Retinal pigment epithelial cell (primary cell): ENCODE results near the gene GALNT7.

Experiments
- DNase-seq: peaks from one replicate; pipeline ENCODE4 v3.0.0-alpha.2; 2010; ENCODE audit warnings: low read depth
- H3K4me3 ChIP-seq: 2 replicates; pipeline ENCODE4 v1.5.1; 2011; ENCODE audit warnings: mild to moderate bottlenecking, low read length, control low read depth, moderate library complexity
- TF ChIP-seq, protein P1 (sequence below): conservative IDR thresholded peaks from 2 replicates; pipeline ENCODE4 v1.5.1; 2011; ENCODE audit warnings: low read depth, low read length, control low read depth, inconsistent platforms

GALNT7 gene

DNA sequence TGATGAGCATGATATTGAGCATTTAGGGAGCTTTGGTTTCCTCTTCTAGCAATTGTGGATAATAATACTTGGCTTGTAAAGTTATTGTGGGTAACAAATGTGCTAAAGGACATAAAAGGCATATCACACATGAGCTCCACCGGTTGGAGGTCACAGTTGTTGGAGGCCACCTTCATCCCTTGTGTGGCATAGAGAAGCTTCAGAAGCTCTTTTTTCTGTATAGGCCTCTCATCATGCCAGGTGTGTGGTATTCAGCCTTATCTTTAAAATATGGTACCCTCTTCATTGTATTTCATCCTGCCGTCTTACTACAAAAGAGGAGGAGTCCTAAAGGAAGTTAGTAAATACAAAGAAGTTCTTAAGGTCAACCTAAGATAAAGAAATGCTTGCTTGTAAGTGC is 99.1 kb downstream of the GALNT7 start:
- TF ChIP-seq, protein P1, sequence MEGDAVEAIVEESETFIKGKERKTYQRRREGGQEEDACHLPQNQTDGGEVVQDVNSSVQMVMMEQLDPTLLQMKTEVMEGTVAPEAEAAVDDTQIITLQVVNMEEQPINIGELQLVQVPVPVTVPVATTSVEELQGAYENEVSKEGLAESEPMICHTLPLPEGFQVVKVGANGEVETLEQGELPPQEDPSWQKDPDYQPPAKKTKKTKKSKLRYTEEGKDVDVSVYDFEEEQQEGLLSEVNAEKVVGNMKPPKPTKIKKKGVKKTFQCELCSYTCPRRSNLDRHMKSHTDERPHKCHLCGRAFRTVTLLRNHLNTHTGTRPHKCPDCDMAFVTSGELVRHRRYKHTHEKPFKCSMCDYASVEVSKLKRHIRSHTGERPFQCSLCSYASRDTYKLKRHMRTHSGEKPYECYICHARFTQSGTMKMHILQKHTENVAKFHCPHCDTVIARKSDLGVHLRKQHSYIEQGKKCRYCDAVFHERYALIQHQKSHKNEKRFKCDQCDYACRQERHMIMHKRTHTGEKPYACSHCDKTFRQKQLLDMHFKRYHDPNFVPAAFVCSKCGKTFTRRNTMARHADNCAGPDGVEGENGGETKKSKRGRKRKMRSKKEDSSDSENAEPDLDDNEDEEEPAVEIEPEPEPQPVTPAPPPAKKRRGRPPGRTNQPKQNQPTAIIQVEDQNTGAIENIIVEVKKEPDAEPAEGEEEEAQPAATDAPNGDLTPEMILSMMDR: no peak
- no peak overlapping the region for H3K4me3 ChIP-seq
- no peak for DNase-seq

DNA sequence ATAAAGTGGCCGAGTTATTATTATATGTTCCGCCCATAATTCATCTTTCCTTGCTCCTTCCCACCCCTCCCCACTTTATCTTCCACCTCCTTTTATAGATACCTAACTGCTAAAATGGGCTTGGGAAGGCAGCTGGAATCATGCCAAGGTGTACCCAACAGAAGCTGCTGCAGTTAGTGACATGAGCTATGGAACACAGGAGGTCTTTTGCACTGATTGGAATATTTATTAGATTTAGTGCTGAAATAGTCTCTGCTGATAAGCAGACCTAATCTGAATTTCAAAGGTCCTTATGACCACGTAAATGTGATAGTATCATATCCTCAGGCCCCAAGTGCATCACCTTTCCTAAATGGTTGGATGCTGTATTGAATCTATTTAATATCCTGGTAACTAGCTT is 100.7 kb downstream of the GALNT7 start:
- H3K4me3 ChIP-seq: no peak overlapping the region
- DNase-seq: no peak
- TF ChIP-seq, protein P1: no peak

DNA sequence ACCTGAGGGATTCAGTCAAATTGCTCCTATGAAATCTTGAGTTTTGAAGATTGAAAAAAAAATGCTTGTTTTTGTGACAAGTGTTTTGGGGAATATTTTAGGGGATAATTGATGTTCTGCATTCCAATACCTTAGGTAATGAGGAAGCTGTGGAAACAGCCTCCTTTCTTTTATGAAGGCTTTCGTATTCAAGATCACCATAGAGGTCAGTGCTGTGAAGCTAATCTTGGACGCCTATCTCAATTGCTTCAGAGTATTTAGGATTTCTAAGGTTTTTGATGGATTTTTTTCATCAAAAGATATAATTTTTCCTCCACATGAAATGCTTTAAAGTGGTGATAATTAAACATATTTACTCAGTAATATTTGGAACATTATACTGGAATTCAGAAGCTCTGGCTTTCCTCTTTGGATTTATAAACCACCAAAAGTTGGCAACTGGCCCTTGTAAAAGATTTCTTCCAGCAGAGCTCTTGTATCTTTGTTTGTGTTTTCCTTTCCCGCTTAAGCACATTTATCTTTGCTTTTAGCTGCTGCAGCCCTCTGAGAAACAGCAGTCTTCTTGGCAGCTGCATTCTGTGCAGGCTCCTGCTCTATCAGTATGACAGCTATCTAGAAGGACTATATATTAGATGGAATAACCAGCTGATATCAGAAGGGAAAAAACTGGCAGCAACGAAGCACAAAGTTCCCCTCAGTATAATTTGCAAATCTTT is 101.9 kb downstream of the GALNT7 start:
- DNase-seq: no peak
- H3K4me3 ChIP-seq: no peak overlapping the region
- TF ChIP-seq, protein P1: no peak

DNA sequence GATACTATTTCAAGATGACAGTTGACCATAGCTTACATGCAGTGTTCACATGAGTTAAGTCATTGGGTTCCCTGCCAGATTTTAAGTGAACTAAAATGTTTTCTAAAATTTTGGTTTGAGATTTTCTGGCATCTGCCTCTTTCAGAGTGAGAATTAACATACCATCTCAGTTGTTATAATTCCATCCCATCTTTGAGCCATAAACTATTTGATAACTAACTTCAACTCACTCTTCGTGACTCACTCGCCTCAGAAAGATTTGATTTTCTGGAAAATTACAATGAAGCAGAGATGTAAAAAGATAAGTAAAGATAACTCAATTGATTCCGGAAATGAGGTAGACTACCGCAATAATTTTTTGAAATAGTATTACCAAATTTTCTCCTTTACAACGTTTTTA is 103.7 kb downstream of the GALNT7 start:
- TF ChIP-seq, protein P1: no peak
- DNase-seq: no peak
- no peak overlapping the region for H3K4me3 ChIP-seq

DNA sequence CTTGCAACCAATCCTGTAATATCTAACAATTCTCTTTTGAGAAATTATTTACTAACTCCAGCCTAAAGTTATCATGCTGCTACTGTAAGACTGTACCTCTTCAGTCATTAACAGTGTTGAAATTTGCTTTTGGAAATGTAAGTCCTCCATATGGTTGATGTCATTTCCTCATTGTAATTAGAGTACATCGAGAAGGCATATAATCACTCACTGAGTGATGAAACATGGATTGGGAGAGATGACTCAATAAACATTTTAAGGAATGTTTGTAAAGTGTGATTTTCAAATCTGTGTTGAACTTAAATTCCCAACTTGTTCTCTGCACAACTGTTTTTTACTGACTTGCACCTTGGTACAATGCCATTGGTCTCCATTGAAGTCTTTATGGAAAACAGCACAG is 104.4 kb downstream of the GALNT7 start:
- no peak overlapping the region for H3K4me3 ChIP-seq
- TF ChIP-seq, protein P1: no peak
- DNase-seq: no peak

DNA sequence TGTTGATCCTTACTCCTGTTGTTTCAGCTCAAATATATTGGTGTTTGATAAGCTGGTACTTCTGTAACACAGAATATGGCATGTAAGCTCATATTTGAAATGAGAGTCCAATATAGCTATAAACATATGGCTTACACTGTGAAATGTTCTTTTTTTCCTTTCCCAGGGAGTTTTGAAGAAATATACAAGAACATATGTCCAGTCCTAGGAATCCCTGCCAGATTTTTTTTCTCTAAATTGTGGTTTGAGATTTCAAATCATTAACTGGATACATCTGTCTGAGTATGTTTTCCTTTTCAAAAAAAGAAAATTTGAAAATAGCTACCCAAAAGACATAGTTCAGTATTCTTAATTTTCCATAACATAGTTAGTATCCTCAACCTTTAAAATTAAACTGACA is 105.3 kb downstream of the GALNT7 start:
- no peak overlapping the region for H3K4me3 ChIP-seq
- DNase-seq: no peak
- TF ChIP-seq, protein P1: no peak

DNA sequence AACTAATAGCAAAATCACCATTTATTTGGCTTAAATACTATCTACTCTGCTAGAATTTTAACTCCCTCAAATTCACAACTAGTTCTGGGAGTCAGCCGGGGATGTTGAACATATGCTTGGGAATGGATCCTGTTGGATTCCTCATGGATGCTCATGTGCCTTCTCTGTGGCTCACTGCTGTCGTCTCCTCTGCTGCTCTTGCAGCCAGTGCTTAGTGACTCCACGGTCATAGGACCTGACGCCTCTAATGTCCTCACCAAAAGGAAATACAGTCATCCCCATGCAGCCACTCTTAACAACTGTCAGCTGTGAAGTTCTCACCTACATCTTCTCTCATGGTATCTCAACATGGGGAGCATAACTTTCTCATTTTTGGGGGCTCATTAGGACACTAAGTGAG is 106.1 kb downstream of the GALNT7 start:
- TF ChIP-seq, protein P1: no peak
- DNase-seq: no peak

More for the DNA sequence above, 106.1 kb downstream of the GALNT7 start:
- H3K4me3 ChIP-seq: no peak overlapping the region
